Activated CD4-positive, alpha-beta T cell treated with anti-CD3 and anti-CD28 coated beads for 4 hours (primary cell): Measurements from ENCODE around the gene FADS2.

Experiments
- DNase-seq, 2 donors: peaks; one replicate each; pipeline ENCODE4 v3.0.0-alpha.2; 2020

FADS2 gene

DNA sequence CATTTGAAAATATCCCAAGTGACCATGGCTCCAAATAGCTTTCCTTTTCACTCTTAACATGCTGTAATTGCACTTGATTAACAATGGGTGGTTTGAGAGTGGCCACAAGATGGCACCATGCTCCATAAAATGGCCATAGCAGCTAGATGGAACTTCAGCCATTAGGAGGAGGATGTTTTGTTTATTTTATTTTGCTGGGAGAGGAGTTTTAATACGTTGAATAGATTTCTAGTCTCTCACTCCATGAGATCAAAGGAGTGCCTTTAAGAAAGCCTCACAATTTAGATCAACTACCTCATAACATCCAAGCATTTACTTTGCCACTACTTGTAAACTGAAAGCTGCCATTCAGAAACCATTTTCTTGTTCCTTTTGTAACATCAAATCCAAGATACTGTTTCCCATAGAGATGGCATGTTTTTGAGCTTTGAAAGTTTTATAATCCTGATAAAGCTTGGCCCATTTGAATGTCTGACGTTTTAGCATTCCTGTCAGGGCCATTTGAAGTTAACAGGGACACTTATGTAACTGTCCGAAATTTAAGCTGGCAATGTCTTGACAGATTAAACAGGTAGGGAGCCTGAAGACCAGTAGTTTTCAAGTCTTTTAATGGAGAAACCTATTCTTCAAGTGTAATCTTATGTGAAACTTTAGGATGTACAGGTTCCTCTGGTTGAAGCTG, 30.7 kb upstream of the FADS2 start:
- DNase-seq = peak; percentile 65 to 73

DNA sequence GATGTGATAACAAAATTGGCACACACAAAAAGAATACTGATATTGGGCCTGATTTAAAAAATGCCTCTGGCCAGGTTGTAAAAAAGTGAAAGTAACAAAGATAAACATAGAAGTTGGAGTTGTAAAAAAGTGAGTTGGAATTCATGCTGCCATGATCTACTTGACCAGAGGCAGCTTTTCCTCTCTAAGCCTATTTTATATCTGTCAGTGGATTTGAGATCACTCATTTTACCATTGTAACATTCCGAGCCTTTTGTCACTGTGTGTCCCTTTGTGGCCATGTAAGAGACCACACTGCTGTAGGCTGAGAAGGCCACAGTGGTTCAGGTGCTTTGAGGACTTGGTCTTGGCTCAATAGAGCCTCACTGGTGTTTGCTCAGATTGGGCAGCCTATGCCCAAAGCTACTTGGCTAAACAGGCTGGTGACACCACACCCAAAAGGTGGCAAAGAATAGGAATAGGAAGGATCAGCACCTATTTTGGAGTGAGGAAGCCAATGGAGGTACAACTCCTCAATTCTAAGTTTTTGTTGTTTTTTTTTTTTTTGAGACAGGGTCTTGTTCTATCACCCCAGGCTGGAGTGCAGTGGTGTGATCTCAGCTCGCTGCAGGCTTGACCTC, 28.3 kb upstream of the FADS2 start:
- DNase-seq = no peak

DNA sequence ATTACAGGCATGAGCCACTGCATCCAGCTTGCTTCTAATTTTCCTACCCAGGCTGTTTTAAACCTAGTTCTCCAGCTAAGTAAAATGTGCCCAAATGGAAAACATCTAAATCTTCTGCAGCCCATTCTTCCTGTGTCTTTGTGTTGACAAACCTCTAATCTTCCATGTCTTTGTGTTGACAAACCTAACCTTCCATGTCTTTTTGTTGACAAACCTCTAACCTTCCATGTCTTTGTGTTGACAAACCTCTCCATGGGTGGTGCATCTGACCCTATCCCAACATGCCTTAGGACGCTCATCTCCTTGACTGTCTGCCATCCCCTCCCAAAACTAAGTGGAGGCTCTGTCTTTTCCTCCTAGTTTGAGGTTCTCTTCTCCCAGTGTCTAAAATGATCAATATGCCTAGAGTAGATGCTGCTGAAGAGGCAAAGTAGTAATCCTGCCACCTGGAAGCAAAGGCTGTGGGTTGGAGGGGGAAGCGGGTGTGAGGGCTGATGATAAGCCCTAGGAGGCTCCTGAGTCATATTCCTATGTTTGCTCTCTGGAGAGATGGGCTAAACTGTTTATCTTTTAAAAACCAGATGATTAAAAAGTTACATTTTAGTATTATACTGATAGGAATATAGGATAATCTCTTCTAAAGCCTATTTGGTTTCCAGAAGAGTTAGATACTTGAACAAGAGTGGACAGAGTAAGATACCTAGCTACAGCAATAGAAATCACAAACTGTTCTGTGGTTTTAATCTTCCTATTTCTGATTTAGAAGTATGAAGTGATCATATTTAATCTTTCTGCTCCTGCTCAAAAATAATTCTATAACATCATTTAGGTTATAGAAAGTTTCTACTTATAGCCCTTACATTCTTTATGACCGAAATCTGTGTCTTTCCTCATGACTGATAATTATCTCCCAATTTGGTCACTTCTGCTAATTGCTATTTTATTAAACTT, 27.5 kb upstream of the FADS2 start:
- no peak for DNase-seq

DNA sequence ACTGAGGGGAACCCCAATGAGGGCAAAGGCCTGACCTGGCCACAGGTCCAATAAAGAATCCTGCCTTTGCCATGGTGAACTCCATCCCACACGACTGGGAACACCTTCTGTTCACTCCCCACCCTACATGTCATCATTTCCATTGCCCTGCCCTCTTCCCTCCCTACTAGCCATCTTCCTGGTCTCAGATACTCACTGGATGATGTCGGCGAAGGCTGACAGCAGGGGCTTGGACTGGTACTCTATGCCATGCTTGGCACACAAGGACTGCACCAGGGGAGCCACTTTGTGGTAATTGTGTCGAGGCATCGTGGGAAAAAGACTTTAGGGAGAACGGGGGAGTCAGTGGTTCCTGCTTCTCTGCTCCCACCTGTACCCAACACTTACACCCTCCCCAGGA, 25.5 kb upstream of the FADS2 start:
- DNase-seq = no peak

DNA sequence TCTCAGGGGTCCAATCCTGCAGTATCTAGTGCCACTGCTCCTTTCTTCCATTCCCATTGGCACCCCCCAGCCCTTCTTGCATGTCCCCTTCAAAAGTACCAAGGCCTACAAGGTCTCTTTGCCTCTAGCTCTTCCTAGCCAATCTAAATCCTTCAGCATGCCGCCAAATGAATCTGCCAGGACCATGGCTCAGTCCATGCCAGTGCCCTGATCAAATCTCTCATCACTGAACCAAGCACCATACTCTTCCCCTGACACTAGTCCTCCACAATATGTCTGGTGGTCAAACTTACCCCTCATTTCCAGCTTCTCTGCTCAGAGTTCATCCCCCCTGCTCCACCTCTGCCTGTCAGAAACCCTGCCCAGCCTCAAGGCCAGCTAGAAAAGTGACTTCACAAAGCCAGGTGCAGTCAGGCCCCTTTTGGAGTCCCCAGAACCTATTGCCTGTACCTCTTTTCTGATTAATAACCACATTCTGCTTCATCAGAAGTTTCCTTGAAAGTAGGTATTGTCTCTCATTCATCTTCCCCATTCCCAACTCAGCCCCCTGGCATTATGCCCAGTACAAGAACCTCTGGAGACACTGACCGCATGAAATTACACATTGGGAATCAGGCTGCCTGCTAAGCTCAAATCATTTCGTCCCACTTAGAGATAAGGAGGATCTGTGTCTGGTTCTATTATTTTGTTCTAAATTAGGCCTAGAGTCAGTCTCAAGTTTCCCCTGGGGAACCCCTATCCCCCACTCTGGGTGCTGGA, 24.0 kb upstream of the FADS2 start:
- DNase-seq = no peak

GRCh38 chr11:61805146-61805545, 23.0 kb upstream of the FADS2 start:
- no peak for DNase-seq

DNA sequence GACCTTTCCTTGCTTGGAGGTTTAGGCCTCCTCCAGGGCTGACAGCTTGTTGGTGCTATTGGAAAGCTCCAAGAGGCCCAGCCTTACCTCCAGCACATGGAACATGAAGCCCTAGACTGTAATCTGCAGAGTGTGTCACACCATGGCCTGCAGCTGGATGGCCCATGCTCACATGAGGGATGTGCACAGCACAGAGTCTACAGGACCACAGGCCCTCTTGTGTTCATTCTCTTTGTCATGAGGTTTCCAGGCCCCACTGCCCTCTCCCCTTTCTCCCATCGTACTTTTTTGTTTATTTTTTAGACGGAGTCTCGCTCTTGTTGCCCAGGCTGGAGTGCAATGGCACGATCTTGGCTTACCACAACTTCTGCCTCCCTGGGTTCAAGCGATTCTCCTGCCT, 21.3 kb upstream of the FADS2 start:
- no peak for DNase-seq

DNA sequence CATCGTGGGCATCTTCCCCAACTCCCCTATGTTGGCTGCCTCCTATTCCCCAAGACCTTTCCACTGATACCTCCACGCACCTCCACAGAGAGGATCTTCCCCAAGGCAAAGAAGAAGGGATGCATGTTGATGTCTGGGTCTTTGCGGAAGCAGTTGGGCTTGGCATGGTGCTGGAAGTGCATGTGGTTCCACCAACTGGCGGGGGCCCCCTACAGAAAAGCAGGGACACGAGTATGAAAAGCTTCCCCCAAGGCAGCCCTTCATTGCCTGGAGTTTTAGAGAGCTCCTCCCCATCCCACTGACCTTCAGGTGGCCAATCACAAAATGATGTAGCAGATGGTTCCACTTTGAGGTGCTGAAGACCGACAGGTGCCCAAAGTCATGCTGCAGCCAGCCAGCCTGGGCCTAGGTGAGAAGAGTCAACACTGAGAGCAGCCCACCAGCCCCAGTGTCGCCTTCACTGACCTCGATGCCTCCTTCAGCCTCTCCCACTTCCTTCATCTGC, 17.4 kb upstream of the FADS2 start:
- DNase-seq = no peak

DNA sequence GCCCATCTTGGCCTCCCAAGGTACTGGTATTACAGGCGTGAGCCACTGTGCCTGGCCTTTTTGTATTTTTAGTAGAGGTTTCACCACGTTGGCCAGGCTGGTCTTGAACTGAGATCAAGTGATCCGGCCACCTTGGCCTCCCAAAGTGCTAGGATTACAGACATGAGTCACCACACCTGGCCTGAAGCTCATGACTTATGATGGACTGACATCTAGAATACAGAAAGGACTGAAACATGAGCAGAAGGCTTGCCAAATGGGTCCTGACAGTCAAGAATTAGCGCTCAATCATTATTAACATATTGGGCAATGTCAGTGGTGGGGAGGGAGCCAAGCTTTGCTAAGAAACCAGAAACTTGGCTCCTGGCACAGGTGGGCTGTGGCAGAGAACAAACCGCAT, 16.3 kb upstream of the FADS2 start:
- no peak for DNase-seq

DNA sequence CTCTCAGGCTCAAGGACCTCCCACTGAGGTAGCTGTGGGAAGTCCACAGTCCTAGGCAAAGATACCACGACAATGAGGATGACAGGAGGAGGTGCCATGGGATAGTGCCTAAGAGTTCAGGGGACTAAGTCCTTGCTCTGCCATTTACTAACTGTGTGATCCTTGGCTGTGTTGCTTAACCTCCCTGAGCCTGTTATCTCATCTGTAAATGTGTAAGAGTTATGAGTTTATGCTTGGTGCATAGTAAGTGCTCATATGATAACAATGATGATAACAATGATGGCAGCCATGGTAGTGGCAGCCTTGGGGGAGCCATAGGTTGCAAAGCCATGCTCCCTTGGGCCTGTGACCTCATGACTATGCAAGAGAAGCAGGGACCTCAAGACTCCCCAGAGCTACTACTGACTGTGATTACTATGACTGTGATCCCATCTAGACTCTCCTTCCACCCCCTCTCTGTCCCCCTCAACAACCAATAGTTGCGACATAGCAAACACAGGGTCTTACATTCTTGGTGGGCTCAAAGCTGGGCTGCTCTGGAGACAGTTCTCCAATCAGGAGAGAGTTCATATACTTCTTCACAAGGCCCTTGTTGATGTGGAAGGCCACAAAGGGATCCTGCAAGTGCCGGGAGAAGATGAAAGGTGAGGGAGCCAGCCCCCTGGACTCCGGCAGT, 15.2 kb upstream of the FADS2 start:
- DNase-seq = no peak

DNA sequence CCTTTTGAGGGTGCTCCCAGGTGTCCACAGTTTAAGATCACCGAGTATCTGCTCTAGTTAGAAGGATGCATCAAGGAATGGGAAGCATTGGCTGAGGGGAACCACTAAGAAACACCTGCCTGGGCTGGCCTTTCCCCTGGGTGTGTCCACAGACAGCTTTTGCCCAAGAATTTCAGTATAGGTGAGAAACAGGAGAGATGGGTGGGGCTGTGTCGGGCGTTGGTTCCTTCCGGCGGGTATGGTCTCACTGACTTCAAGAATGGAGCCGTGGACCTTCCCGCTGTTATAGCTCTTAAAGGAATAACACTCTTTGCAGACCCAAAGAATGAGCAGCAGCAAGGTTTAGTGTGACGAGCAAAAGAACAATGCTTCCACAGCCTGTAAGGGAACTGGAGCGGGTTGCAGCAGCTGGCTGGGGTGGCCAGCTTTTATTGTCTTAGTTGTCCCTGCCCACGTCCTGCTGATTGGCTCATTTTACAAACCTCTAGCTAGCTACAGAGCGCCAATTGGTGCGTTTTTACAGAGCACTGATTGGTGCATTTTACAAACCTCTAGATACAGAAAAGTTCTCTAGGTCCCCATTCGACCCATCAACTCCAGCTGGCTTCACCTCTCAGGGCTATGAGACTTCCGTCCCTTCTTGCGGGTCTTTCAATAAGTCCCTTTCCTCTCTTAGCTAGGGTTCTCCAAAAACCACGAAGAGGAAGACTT, 13.7 kb upstream of the FADS2 start:
- no peak for DNase-seq

DNA sequence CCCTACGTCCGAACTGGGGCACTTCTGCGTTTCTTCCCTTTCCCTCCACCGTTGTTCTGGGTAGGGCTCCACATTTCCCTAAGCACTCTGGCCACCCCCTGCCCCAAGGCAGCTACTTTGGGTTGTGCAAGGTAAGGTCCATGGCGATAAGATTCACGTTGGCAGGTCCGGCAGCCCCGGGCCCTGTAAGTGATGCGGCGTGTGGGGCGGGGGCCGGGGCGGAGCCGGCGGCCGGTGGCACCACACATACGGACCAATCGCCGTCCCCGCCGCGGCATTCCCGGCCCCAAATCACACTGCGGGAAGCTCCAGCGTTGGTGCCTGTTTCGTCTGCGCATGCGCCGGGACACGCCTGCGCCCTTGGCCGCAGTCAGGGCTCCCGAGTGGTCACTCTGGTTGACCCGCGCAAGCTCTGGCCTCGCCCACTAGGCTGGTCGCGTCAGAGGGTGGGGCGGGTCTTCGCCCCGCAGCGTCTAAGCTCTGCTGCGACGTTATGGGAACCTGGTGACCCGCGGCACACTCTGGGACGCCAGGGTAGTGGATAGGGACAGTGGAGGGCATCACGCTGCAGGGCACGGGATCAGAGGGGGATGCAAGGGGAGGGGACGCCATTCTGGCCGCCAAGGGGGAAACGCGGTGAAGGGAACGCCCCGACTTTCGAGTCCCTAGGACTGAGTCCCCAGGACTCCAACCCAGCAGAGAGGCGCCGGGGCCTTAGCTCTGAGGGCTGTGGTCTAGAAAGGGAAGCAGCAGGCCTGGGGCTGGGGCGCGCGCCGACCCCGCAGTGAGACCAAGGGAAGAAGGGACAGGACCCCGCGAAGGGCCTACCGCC, 12.9 kb upstream of the FADS2 start:
- DNase-seq = peak; percentile 11 to 25

DNA sequence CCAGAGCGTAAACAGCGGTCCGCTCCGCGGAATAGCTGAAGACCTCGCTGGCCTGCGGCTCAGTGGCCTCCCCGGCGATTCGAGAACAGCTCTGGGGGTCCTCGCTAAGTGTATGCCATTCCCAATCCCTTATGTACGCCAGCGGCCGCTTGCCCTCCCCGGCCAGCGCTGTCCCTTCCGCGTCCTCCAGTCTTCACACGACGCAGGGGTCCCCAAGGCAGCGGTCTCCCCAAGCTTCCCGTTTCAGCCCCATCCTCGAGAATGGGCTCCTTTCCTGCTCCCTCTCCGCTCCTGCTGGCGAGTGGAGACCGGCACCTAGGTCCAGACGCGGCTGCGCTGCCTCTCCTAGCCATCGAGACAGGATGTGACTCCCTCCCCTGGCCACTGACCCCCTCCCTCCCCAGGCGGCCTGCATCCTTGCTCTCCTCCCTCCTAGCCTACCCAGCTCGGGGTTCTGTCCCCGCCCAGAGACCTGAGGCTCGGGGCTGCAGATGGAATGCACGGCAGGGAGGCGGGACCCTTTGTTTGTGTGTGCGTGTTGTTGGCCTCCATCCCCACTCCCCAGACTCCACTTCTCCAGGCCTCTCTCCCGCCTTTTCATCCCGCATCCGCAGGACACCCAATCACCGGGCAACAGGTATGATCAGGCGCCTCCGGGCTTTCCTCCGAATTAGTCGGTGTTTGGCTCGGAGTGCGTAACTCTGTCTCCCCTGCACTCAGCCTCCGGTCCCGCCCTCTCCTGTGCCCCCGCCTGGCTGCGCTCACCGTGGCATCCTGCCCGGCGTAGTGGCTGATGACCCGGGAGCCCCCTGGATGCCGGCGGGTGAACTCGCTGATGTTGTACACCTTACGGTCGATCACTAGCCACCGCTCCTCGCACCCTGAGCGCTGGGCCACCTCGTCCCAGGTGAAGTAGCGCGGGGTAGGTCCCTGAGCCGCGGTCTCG, 12.0 kb upstream of the FADS2 start:
- DNase-seq = peak; percentile 54 to 57

- peak; percentile 64 to 67 for DNase-seq
Observed at GRCh38 chr11:61816736-61817455, 11.2 kb upstream of the FADS2 start, which contains the start of gene FADS1. Gene FADS1 (minus strand): TSS chr11:61817003. CDS start chr11:61816929, 74 bp downstream.

GRCh38 chr11:61817471-61818202, 10.5 kb upstream of the FADS2 start:
- no peak for DNase-seq

DNA sequence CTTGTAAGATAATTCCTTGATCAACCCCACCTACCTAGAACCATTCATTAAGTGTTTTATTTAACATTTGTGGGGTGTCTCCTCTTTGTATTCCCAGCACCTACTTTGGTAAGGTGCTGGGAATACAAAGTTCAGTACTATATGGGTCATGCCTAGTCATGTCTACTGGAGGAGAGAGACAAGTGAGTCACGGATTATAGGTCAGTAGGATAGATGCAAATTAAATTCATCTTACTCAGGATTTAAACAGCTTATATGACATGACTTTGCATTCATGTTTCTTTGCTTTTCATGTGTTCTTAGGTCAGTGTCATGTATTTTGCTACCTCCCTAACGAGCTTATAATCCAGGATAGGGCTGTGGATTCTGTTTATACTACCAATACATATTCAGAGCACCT, 7.9 kb upstream of the FADS2 start:
- DNase-seq = no peak

DNA sequence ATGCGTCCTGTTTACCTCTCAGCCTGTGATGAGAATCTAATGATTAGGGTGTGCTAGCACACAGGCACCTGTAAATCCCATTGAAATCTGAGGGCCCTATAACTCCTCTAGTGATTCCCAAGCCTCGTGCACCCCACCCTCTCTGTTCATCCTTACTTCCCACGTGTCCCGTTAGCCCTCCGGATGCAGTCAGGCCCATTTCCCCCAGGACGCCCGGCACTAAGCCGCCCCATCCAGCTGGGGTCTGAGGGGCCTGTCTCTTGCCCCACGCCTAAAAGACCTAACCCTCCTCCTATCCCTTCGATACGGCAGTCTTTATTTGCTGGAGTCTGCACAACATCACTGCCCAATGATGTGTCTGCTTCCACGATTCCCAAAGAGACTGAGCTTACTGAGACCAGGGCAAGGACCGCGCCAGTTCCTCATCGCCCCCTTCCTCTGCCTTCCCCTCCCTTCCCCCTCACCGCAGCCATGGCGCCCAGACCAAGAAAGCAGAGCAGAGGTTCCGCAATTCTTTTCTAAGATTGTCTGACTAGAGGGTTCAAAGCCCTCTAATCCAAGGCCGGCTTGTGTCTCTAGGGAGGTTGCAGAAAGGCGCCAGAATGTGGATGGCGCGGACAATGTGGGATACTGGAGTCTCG, 1.1 kb upstream of the FADS2 start:
- no peak for DNase-seq

GRCh38 chr11:61828379-61828628, 204 bp downstream of the FADS2 start:
- DNase-seq = no peak
